Calu3 (cell line): ENCODE results near the gene RABGAP1. TPM values are rescaled to one million over a fixed set of nuclear protein-coding genes. Genes with fewer than 3 reads are reported as not detected.

ENCODE experiments used
- BruUV-seq: library from RNA; stranded (reverse); fragments of 400-500 nt; replicated peaks from 2 replicates; lab custom pipeline; 2021; lab: Mats Ljungman, UMichigan
- CTCF ChIA-PET: fragments of 300-600 bp; sonication (Branson Sonifier 250); formaldehyde crosslinking; loops from one replicate; lab custom pipeline; 2022; ENCODE audit warnings: antibody characterized with exemption; lab: Charles Lee
- DNase-seq: peaks from one replicate; pipeline ENCODE4 v3.0.0; 2022
- H3K27ac Mint-ChIP-seq: one replicate; pipeline ENCODE4 v1.8.0; 2022; ENCODE audit warnings: mixed read lengths; ENCODE audit not compliant: unreplicated experiment
- H3K27me3 Mint-ChIP-seq: one replicate; pipeline ENCODE4 v1.8.0; 2022; ENCODE audit warnings: mixed read lengths; ENCODE audit not compliant: unreplicated experiment
- H3K36me3 Mint-ChIP-seq: one replicate; pipeline ENCODE4 v1.8.0; 2022; ENCODE audit warnings: mild to moderate bottlenecking, moderate library complexity, mixed read lengths; ENCODE audit not compliant: insufficient read depth, unreplicated experiment
- H3K4me1 Mint-ChIP-seq: one replicate; pipeline ENCODE4 v1.8.0; 2022; ENCODE audit warnings: mild to moderate bottlenecking, low read depth, mixed read lengths; ENCODE audit not compliant: unreplicated experiment
- H3K4me3 Mint-ChIP-seq: one replicate; pipeline ENCODE4 v1.8.0; 2022; ENCODE audit warnings: mild to moderate bottlenecking, low read depth, moderate library complexity, mixed read lengths; ENCODE audit not compliant: unreplicated experiment
- H3K9me3 Mint-ChIP-seq: one replicate; pipeline ENCODE4 v1.8.0; 2022; ENCODE audit warnings: low read depth, mixed read lengths; ENCODE audit not compliant: unreplicated experiment
- CTCF ChIP-seq: fragments of 200-600 bp; IDR thresholded peaks from one replicate; pipeline ENCODE4 v1.8.0; 2022; ENCODE audit warnings: antibody characterized with exemption; ENCODE audit not compliant: unreplicated experiment
- intact Hi-C: fragments of 100-400 bp; cut with micrococcal nuclease; formaldehyde crosslinking; loops from one replicate; pipeline ENCODE4 v1.10.0; 2022; ENCODE audit not compliant: unreplicated experiment
- total RNA-seq: library from RNA; stranded (reverse); gene quantifications from 2 replicates; pipeline ENCODE4 v1.2.3, GENCODE V29; 2022

The RABGAP1 gene
- total RNA-seq, 1 experiment from 2014 or later, result 57.9 TPM

GRCh38 chr9:123121457-123121856 is 180.6 kb downstream of the RABGAP1 start:
- Mint-ChIP-seq H3K27me3 (no peaks in the 10 kb centered on the region), H3K4me3 (no peak overlapping the region), H3K9me3 (no peaks in the 10 kb centered on the region), H3K36me3 (no peaks in the 10 kb centered on the region), H3K4me1 (no peaks in the 10 kb centered on the region), H3K27ac (no peak overlapping the region)
- CTCF ChIA-PET, result no interaction called here
- intact Hi-C loops, result no loop called here
- no TSS peak for BruUV-seq
- no peak for DNase-seq
- TF ChIP-seq CTCF, result no peak

GRCh38 chr9:123127512-123128075 is 186.8 kb downstream of the RABGAP1 start:
- DNase-seq, result no peak
- no peak for TF ChIP-seq CTCF
- H3K27me3 Mint-ChIP-seq, result no peaks in the 10 kb centered on the region

GRCh38 chr9:123128591-123128990 is 187.8 kb downstream of the RABGAP1 start:
- Mint-ChIP-seq H3K27me3 (no peaks in the 10 kb centered on the region), H3K36me3 (no peaks in the 10 kb centered on the region), H3K9me3 (no peaks in the 10 kb centered on the region), H3K4me3 (no peak overlapping the region), H3K4me1 (no peaks in the 10 kb centered on the region), H3K27ac (no peak overlapping the region)
- no peak for TF ChIP-seq CTCF
- CTCF ChIA-PET, result interaction anchor here (0.7 kb wide), 1 partner anchor 11 kb away, joined by 3 read pairs; no protein-coding TSS in a partner anchor
- DNase-seq, result no peak
- BruUV-seq, result no TSS peak
- intact Hi-C loops, result no loop called here

More at GRCh38 chr9:123127512-123128075, 186.8 kb downstream of the RABGAP1 start:
- intact Hi-C loops, result no loop called here
- H3K4me3 Mint-ChIP-seq, result no peak overlapping the region
- H3K4me1 Mint-ChIP-seq, result no peaks in the 10 kb centered on the region
- BruUV-seq, result no TSS peak
- H3K27ac Mint-ChIP-seq, result no peak overlapping the region
- H3K36me3 Mint-ChIP-seq, result no peaks in the 10 kb centered on the region
- H3K9me3 Mint-ChIP-seq, result no peaks in the 10 kb centered on the region
- CTCF ChIA-PET, result interaction anchor here (0.7 kb wide), 1 partner anchor 10 kb away, joined by 3 read pairs; no protein-coding TSS in a partner anchor

- no TSS peak for BruUV-seq
- no peak for TF ChIP-seq CTCF
- no peaks in the 10 kb centered on the region for H3K9me3 Mint-ChIP-seq
- H3K4me3 Mint-ChIP-seq, result no peak overlapping the region
- H3K27ac Mint-ChIP-seq, result no peak overlapping the region
- H3K27me3 Mint-ChIP-seq, result no peaks in the 10 kb centered on the region
- intact Hi-C loops, result no loop called here
- CTCF ChIA-PET, result no interaction called here
- no peak for DNase-seq
- no peaks in the 10 kb centered on the region for H3K36me3 Mint-ChIP-seq
- no peaks in the 10 kb centered on the region for H3K4me1 Mint-ChIP-seq
Measured at GRCh38 chr9:123129423-123129822, 188.6 kb downstream of the RABGAP1 start.
